ENCODE data around the gene FIBP. TPM values are rescaled to one million over a fixed set of nuclear protein-coding genes. Genes with fewer than 3 reads are reported as not detected.

Gene FIBP
- total RNA-seq, 4 donors from 2014 or later: 53.6 to 73.2 (median 63.7) TPM

DNA sequence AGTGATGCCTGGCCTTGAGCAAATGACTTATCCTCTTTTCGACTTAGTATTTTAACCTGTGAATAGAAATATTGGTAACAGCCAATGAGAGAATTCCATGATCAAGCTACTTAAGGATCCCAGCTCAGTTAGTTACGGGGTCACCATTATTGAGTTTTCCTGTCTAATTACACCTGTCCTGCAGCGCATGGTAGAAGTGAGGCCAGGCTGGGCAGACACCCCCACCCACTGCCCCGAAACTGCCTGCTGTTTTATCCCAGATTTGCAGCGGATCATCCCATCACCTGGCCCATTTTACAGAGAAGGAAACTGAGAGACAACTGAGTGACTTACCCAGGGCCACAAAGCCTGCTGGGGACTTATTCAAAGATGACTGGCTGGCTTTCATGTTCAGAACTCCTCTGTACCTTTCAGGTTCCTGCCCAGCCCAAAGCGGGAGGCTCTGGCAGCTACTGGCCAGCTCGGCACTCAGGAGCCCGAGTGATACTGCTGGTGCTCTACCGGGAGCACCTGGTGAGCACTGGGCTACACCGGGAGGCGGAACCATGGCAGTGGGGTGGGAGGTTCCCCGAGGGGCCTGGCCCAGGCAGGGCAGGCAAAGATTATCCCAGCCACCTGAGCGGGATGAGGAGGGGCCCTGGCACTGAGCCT is 26.6 kb downstream of the FIBP start:
- Histone ChIP-seq H3K36me3 (peaks cover 0 to 51% (median 30%) of the 10 kb centered on the region in 3 donors), H3K27me3 (no peaks in the 10 kb centered on the region), H3K4me3 (peak overlapping the region; percentile 69 to 91 (median 88)), H3K27ac (peak overlapping the region in 3 of 4 donors; percentile 96 to 99 (median 99)), H3K4me1 (peaks cover 0 to 40% (median 13%) of the 10 kb centered on the region in 4 donors), H3K9me3 (no peaks in the 10 kb centered on the region)
- DNase-seq (ENCODE audit: low spot score in 2 of 2): no peak
- 85 to 88% methylated on average over 13 of the region's 13 CpGs for WGBS, 2 donors
- TF ChIP-seq EP300 (IDR thresholded peaks at IDR 0.05): no peak
- TF ChIP-seq, protein P1, sequence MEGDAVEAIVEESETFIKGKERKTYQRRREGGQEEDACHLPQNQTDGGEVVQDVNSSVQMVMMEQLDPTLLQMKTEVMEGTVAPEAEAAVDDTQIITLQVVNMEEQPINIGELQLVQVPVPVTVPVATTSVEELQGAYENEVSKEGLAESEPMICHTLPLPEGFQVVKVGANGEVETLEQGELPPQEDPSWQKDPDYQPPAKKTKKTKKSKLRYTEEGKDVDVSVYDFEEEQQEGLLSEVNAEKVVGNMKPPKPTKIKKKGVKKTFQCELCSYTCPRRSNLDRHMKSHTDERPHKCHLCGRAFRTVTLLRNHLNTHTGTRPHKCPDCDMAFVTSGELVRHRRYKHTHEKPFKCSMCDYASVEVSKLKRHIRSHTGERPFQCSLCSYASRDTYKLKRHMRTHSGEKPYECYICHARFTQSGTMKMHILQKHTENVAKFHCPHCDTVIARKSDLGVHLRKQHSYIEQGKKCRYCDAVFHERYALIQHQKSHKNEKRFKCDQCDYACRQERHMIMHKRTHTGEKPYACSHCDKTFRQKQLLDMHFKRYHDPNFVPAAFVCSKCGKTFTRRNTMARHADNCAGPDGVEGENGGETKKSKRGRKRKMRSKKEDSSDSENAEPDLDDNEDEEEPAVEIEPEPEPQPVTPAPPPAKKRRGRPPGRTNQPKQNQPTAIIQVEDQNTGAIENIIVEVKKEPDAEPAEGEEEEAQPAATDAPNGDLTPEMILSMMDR (IDR thresholded peaks at IDR 0.05): no peak
- no peak for TF ChIP-seq POLR2A (IDR thresholded peaks at IDR 0.05)

DNA sequence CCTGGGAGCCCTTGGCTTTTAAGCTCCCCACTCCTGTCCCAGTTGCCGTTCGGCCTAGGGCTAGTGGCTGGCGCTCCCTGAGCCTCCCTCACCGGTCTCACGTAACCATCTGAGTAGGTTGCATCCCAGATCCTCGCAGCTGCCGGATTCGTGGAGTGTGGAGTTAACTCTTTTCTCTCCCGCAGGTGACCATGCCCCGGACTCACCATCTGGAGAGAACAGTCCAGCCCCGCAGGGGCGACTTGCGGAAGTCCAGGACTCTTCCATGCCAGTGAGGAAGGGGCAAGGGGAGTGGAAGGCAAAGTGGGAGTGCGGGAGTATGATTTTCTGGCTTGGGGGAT is 27.1 kb downstream of the FIBP start:
- Histone ChIP-seq H3K9me3 (no peaks in the 10 kb centered on the region), H3K4me1 (peaks cover 0 to 46% (median 18%) of the 10 kb centered on the region in 4 donors), H3K4me3 (peak overlapping the region; percentile 69 to 91 (median 88)), H3K27me3 (no peaks in the 10 kb centered on the region), H3K36me3 (peaks cover 0 to 48% (median 30%) of the 10 kb centered on the region in 3 donors), H3K27ac (peak overlapping the region; percentile 96 to 99 (median 98))
- 8 to 11% methylated on average over 14 of the region's 14 CpGs for WGBS, 2 donors
- no peak for DNase-seq (ENCODE audit: low spot score in 2 of 2)
- TF ChIP-seq EP300 (IDR thresholded peaks at IDR 0.05): no peak
- TF ChIP-seq, protein P1 (IDR thresholded peaks at IDR 0.05): no peak
- no peak for TF ChIP-seq POLR2A (IDR thresholded peaks at IDR 0.05)

DNA sequence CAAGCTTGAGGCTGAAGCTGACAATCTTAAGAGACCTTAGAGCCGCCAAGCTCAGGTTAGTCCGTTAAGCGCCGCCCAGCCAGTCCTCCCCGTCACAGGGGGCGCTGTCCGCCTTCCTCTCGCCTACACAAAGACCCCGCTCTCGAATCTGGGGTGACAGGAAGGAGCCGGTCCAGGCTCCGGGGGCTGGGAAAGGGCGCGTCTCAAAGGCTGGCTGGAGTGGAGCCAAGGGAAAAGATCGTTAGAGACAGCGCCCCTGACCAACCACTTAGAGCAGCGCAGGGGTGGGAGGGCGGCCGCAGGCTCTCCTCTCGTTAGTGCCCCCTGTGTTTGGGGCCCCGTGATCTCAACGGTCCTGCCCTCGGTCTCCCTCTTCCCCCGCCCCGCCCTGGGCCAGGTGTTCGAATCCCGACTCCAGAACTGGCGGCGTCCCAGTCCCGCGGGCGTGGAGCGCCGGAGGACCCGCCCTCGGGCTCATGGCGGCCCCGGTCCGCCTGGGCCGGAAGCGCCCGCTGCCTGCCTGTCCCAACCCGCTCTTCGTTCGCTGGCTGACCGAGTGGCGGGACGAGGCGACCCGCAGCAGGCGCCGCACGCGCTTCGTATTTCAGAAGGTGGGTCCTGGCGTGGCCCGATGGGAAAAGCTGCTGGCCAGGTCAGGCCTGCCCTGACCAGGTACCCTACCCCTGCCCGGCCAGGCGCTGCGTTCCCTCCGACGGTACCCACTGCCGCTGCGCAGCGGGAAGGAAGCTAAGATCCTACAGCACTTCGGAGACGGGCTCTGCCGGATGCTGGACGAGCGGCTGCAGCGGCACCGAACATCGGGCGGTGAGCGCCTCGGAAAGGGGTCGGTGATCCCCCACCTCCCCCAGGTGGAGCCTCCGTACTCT is 27.8 kb downstream of the FIBP start, which contains the start of gene MUS81:
Gene MUS81 (plus strand): TSS at position 156 of the 887 bp plus-strand sequence. CDS start 321 bp downstream, at position 477.
- Histone ChIP-seq H3K4me3 (peak within 1 kb of the TSS; percentile 69 to 91 (median 88)), H3K27me3 (no peaks in the 10 kb centered on the region), H3K4me1 (peaks cover 0 to 52% (median 24%) of the 10 kb centered on the region in 4 donors), H3K36me3 (peaks cover 0 to 48% (median 26%) of the 10 kb centered on the region in 3 donors), H3K27ac (peak within 1 kb of the TSS; percentile 96 to 99 (median 98)), H3K9me3 (no peaks in the 10 kb centered on the region)
- 0 to 1% methylated on average over 52 to 53 of the region's 78 CpGs for WGBS, 2 donors
- TF ChIP-seq, protein P1 (IDR thresholded peaks at IDR 0.05): peak; percentile 77 to 95 (median 89)
- TF ChIP-seq EP300 (IDR thresholded peaks at IDR 0.05): peak; percentile 83 to 91
- peak; percentile 45 to 70 for TF ChIP-seq POLR2A (IDR thresholded peaks at IDR 0.05)
- DNase-seq (ENCODE audit: low spot score in 2 of 2): peak; percentile 97 to 99

DNA sequence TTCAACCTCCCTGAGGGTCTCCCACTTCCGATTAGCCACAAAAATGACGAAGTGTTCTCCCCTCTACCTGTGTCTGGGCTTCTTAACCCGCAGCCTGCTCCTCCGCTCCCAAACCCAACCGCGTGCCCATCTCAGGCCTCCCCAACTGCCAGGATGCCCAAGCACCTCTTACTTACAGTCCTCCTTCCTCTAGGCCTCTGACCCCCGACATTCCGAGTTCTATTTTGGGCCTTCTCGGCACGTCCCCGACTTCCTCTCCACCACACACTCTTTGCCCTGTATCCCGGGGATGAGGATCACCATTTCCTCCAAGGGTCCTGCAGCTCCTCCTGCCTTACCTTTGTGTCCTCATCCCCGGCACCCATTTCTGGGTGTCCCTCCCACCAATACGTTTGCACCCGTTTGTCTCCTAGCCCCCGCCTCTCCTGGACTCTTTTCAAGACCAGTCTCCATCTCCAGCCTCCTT is 28.4 kb downstream of the FIBP start:
- Histone ChIP-seq H3K27ac (peak overlapping the region; percentile 96 to 99 (median 98)), H3K9me3 (no peaks in the 10 kb centered on the region), H3K4me1 (peaks cover 0 to 59% (median 24%) of the 10 kb centered on the region in 4 donors), H3K36me3 (peaks cover 0 to 48% (median 28%) of the 10 kb centered on the region in 3 donors), H3K4me3 (peak overlapping the region; percentile 69 to 91 (median 88)), H3K27me3 (no peaks in the 10 kb centered on the region)
- DNase-seq (ENCODE audit: low spot score in 2 of 2): no peak
- 1 to 2% methylated on average over 16 of the region's 16 CpGs for WGBS, 2 donors
- TF ChIP-seq POLR2A (IDR thresholded peaks at IDR 0.05): no peak
- TF ChIP-seq, protein P1 (IDR thresholded peaks at IDR 0.05): no peak
- no peak for TF ChIP-seq EP300 (IDR thresholded peaks at IDR 0.05)
